A549 treated with DMSO at 1 μM for 4 hours (cell line): ENCODE measurements around the gene ZNF331. TPM values are rescaled to one million over a fixed set of nuclear protein-coding genes. Genes with fewer than 3 reads are reported as not detected.

Source experiments
- total RNA-seq: library from RNA; stranded (reverse); fragments of 200-300 nt; extraction: Qiagen RNA extraction; gene quantifications from 5 replicates; pipeline ENCODE4 v1.2.3, GENCODE V29; 2022; ENCODE audit warnings: low read depth

ZNF331 gene
- total RNA-seq = 12.5 to 16.7 TPM (median 13.6 TPM) in 5 replicates

DNA sequence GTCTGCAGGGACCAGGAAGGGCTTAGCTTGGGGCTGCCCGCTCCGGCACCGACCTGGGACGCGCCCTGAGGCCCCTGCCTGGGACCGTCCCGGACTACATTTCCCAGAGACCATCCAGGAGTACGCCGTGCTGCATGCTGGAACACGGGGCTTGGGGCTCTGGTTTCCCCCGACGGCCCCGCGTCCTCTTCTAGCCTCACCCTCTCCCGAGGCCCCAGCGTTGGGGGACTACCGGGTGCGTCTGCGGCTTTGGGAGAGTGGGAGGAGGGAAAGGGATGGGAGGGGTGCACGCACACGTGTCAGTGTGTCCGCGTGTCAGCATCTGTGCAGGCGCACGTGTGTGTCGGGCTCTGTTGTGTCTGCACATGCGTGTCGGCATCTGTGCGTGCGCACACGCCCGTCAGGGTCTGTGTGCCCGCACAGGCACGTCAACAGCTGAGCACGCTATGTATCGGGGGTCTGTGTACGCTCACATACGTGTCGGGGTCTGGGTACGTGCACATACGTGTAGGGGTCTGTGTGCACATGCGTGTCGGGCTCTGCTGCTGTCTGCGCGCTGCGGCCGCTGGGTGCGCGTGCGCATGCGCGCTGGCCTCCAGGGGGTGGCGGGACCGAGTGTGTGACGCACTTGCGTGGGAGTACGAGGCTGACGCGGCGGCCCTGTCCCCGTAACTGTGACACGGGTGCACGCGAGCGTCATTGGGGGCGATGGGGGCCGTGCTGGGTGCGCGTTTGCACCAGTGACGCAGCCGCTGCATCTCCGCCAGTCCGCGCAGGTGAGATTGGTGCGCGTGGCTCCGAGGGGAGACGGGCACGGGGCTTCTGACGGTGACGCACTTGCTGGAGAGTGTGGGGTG, at the start of gene ZNF331:
Gene ZNF331 (plus strand): TSS at position 625 of the 857 bp plus-strand sequence. CDS start 31,232 bp downstream, outside the sequence.

Other genes starting within 250 kb of the ZNF331 start
- 3.5 to 4.6 TPM (median 4.2 TPM) in 5 replicates for gene ZNF845, start 204.4 kb upstream of the ZNF331 start, total RNA-seq
- gene ZNF525, start 172.4 kb upstream of the ZNF331 start, total RNA-seq = 0.19 to 0.45 TPM (median 0.29 TPM) in 5 replicates
- gene ZNF765, start 143.0 kb upstream of the ZNF331 start, total RNA-seq = 3.8 to 5.0 TPM (median 4.6 TPM) in 5 replicates
- 7.1 to 9.0 TPM (median 8.7 TPM) in 5 replicates for gene ZNF761, start 106.2 kb upstream of the ZNF331 start, total RNA-seq
- gene ZNF813, start 70.4 kb upstream of the ZNF331 start, total RNA-seq = 0.16 to 0.80 TPM (median 0.26 TPM) in 5 replicates
- not detected in 5 replicates for gene DPRX, start 93.9 kb downstream of the ZNF331 start, total RNA-seq